AG09319 (cell line): ENCODE data around the gene AQP2.

ENCODE experiments used
- DNase-seq: peaks from one replicate; pipeline ENCODE4 v3.0.0-alpha.2; 2010; ENCODE audit warnings: low read depth; ENCODE audit errors: extremely low read depth
- CTCF ChIP-seq: IDR thresholded peaks from 2 replicates; pipeline ENCODE4 v1.5.1; 2011; ENCODE audit warnings: low read depth, mild to moderate bottlenecking, inconsistent platforms, low read length, moderate library complexity

AQP2 gene

GRCh38 chr12:49925433-49926204 lies 24.9 kb upstream of the AQP2 start:
- no peak for DNase-seq

GRCh38 chr12:49928471-49928870 lies 22.1 kb upstream of the AQP2 start:
- TF ChIP-seq CTCF: no peak
- DNase-seq: no peak

More at GRCh38 chr12:49925433-49926204, 24.9 kb upstream of the AQP2 start:
- TF ChIP-seq CTCF: no peak

GRCh38 chr12:49929581-49929980 lies 21.0 kb upstream of the AQP2 start:
- no peak for DNase-seq
- no peak for TF ChIP-seq CTCF

GRCh38 chr12:49930515-49931288 lies 19.8 kb upstream of the AQP2 start:
- peak; percentile 5 for DNase-seq
- TF ChIP-seq CTCF: no peak

- no peak for DNase-seq
- TF ChIP-seq CTCF: no peak
These were observed 18.5 kb upstream of the AQP2 start for GRCh38 chr12:49932023-49932422.

- DNase-seq: no peak
- no peak for TF ChIP-seq CTCF
These were observed 17.9 kb upstream of the AQP2 start for GRCh38 chr12:49932533-49933130.

- DNase-seq: no peak
- no peak for TF ChIP-seq CTCF
These were observed 16.7 kb upstream of the AQP2 start for GRCh38 chr12:49933796-49934195.
